HCT116 (cell line): Measurements from ENCODE around the gene PADI2. TPM values are rescaled to one million over a fixed set of nuclear protein-coding genes. Genes with fewer than 3 reads are reported as not detected.

ENCODE experiments used
- ATAC-seq: fragments of 200-7000 bp; cut with Tn5 transposase; 2 replicates; pipeline ENCODE4 v1.9.1; 2020; ENCODE audit warnings: mild to moderate bottlenecking, moderate library complexity
- BruUV-seq: library from RNA; stranded (reverse); fragments of 400-500 nt; replicated peaks from 2 replicates; lab custom pipeline; 2021; lab: Mats Ljungman, UMichigan
- CTCF ChIA-PET: fragments of 300-600 bp; sonication (Branson Sonifier 250); formaldehyde crosslinking; loops from one replicate; lab custom pipeline; 2021; ENCODE audit warnings: antibody characterized with exemption; lab: Charles Lee
- POLR2A ChIA-PET: fragments of 300-600, 350-600 bp; sonication (Branson Sonifier 250); formaldehyde crosslinking; loops from one replicate; lab custom pipeline; 2021; ENCODE audit warnings: antibody characterized with exemption; lab: Charles Lee
- RAD21 ChIA-PET, 2 experiments: fragments of 300-600 bp; sonication (Branson Sonifier 250); formaldehyde crosslinking; loops; one replicate each; lab custom pipeline; 2023; ENCODE audit warnings: low total read pairs in 2 of 2; ENCODE audit not compliant: uncharacterized antibody in 2 of 2, unreplicated experiment in 2 of 2, low non-redundant PET in 1 of 2; lab: Charles Lee
- DNase-seq: peaks from one replicate; pipeline ENCODE4 v3.0.0-alpha.2; 2010; ENCODE audit warnings: low read depth, low spot score
- H2AFZ ChIP-seq: fragments of 200-600 bp; shearing (Covaris generic), sonication (generic); 2 replicates; pipeline ENCODE4 v1.6.1; 2017; ENCODE audit warnings: low read depth, mixed run types, mixed read lengths, antibody characterized with exemption, low read length; ENCODE audit not compliant: poor library complexity, severe bottlenecking
- H3K27ac ChIP-seq: 2 replicates; pipeline ENCODE4 v1.5.1; 2012; ENCODE audit warnings: low read depth, low read length
- H3K27me3 ChIP-seq: fragments of 200-600 bp; sonication (generic); 2 replicates; pipeline ENCODE4 v1.6.1; 2016; ENCODE audit warnings: mixed run types, low read length, mixed read lengths; ENCODE audit not compliant: insufficient read depth
- H3K36me3 ChIP-seq, 2 experiments: fragments of 200-500 bp in 1 of 2; fragments of 200-600 bp in 1 of 2; sonication (Bioruptor generic) in 1 of 2; sonication (generic) in 1 of 2; 2 replicates each; pipeline versions ENCODE4 v1.5.1 to v1.6.1; 2014 to 2016; ENCODE audit warnings: low read length in 2 of 2, inconsistent platforms in 1 of 2, mixed read lengths in 1 of 2, mixed run types in 1 of 2; ENCODE audit not compliant: insufficient read depth in 2 of 2, control insufficient read depth in 1 of 2
- H3K4me1 ChIP-seq, 2 experiments: fragments of 200-600 bp in 1 of 2; sonication (generic) in 1 of 2; 2 replicates each; pipeline versions ENCODE4 v1.5.1 to v1.6.1; 2012 to 2017; ENCODE audit warnings: low read length in 2 of 2, inconsistent platforms in 1 of 2, mild to moderate bottlenecking in 1 of 2, mixed read lengths in 1 of 2, mixed run types in 1 of 2, moderate library complexity in 1 of 2; ENCODE audit not compliant: insufficient read depth in 2 of 2, control insufficient read depth in 1 of 2
- H3K4me2 ChIP-seq: fragments of 200-600 bp; sonication (generic); 2 replicates; pipeline ENCODE4 v1.6.1; 2017; ENCODE audit warnings: mixed run types, low read length, mixed read lengths
- H3K4me3 ChIP-seq, 2 experiments: fragments of 200-600 bp in 1 of 2; sonication (generic) in 1 of 2; replicated peaks in 1 of 2; 2 replicates each; pipeline ENCODE4 v1.5.1; 2011 to 2016; ENCODE audit warnings: low read length in 2 of 2, control low read depth in 1 of 2, low read depth in 1 of 2, mild to moderate bottlenecking in 1 of 2, mixed read lengths in 1 of 2, mixed run types in 1 of 2
- H3K79me2 ChIP-seq: fragments of 200-600 bp; sonication (generic); 2 replicates; pipeline ENCODE4 v1.6.1; 2017; ENCODE audit warnings: mild to moderate bottlenecking, mixed run types, low read length, moderate library complexity, mixed read lengths; ENCODE audit not compliant: insufficient read depth
- H3K9ac ChIP-seq: fragments of 200-600 bp; sonication (generic); 2 replicates; pipeline ENCODE4 v1.6.1; 2016; ENCODE audit warnings: low read length, mixed read lengths
- H3K9me2 ChIP-seq: fragments of 200-600 bp; sonication (generic), shearing (Covaris generic); 2 replicates; pipeline ENCODE4 v1.6.1; 2017; ENCODE audit warnings: mixed run types, mild to moderate bottlenecking, moderate library complexity; ENCODE audit not compliant: insufficient read depth
- H3K9me3 ChIP-seq, 2 experiments: fragments of 200-500 bp in 1 of 2; fragments of 200-600 bp in 1 of 2; sonication (Bioruptor generic) in 1 of 2; sonication (generic) in 1 of 2; 2 replicates each; pipeline ENCODE4 v1.6.1; 2014 to 2017; ENCODE audit warnings: low read length in 2 of 2, mixed read lengths in 2 of 2, inconsistent platforms in 1 of 2, low read depth in 1 of 2, mild to moderate bottlenecking in 1 of 2, mixed run types in 1 of 2, moderate library complexity in 1 of 2; ENCODE audit not compliant: control insufficient read depth in 1 of 2, insufficient read depth in 1 of 2
- H4K20me1 ChIP-seq: fragments of 200-600 bp; sonication (generic), shearing (Covaris generic); 2 replicates; pipeline ENCODE4 v1.6.1; 2017; ENCODE audit warnings: mixed run types, mild to moderate bottlenecking, moderate library complexity; ENCODE audit not compliant: insufficient read depth
- ATF3 ChIP-seq: IDR thresholded peaks from 2 replicates; pipeline ENCODE4 v1.6.1; 2012
- CEBPB ChIP-seq: IDR thresholded peaks from 2 replicates; pipeline ENCODE4 v1.6.1; 2012; ENCODE audit warnings: low read depth
- FOSL1 ChIP-seq: IDR thresholded peaks from 2 replicates; pipeline ENCODE4 v1.6.1; 2012; ENCODE audit warnings: low read depth
- JUND ChIP-seq: IDR thresholded peaks from 2 replicates; pipeline ENCODE4 v1.6.1; 2012
- RAD21 ChIP-seq: IDR thresholded peaks from 2 replicates; pipeline ENCODE4 v1.6.1; 2012; ENCODE audit warnings: low read depth, mild to moderate bottlenecking
- SP1 ChIP-seq: IDR thresholded peaks from 2 replicates; pipeline ENCODE4 v1.6.1; 2012; ENCODE audit warnings: low read depth
- TCF7L2 ChIP-seq: IDR thresholded peaks from 2 replicates; pipeline ENCODE4 v1.7.0; 2011; ENCODE audit warnings: borderline replicate concordance, inconsistent platforms; ENCODE audit not compliant: insufficient read depth, insufficient read length; ENCODE audit errors: extremely low read depth
- YY1 ChIP-seq: IDR thresholded peaks from 2 replicates; pipeline ENCODE4 v1.6.1; 2011; ENCODE audit warnings: low read length, low read depth, moderate library complexity, mild to moderate bottlenecking; ENCODE audit not compliant: insufficient replicate concordance; ENCODE audit errors: extremely low read depth
- ZBTB33 ChIP-seq: IDR thresholded peaks from 2 replicates; pipeline ENCODE4 v1.6.1; 2011; ENCODE audit warnings: mild to moderate bottlenecking, low read length, moderate library complexity; ENCODE audit not compliant: insufficient replicate concordance; ENCODE audit errors: extremely low read depth
- intact Hi-C: fragments of 100-400 bp; cut with micrococcal nuclease; formaldehyde crosslinking; loops from 2 replicates; pipeline ENCODE4 v1.10.0; 2022
- total RNA-seq: library from RNA; stranded (reverse); gene quantifications from one replicate; pipeline ENCODE4 v1.2.1, GENCODE V29; 2021; ENCODE audit not compliant: unreplicated experiment

The PADI2 gene
- total RNA-seq, 1 experiment from 2014 or later, result 2.7 TPM

- ChIA-PET RAD21 (no interaction called here), CTCF (no interaction called here), POLR2A (no interaction called here)
- no peak overlapping the region for H3K4me2 ChIP-seq
- H3K4me1 ChIP-seq, result no peaks in the 10 kb centered on the region
- intact Hi-C loops, result no loop called here
- BruUV-seq, result no TSS peak
- no peaks in the 10 kb centered on the region; a peak in 1 of 4 replicates for H3K9me3 ChIP-seq
- no peak overlapping the region for H2AFZ ChIP-seq
- no peak for TF ChIP-seq RAD21
- no peak for TF ChIP-seq YY1
- no peak for TF ChIP-seq JUND
- TF ChIP-seq SP1, result no peak
- no peak for TF ChIP-seq FOSL1
- TF ChIP-seq CEBPB, result no peak
- TF ChIP-seq TCF7L2, result no peak
- no peak for TF ChIP-seq ZBTB33
- TF ChIP-seq ATF3, result no peak
- no peak for DNase-seq
- no peak overlapping the region for H3K4me3 ChIP-seq
- H3K27me3 ChIP-seq, result no peaks in the 10 kb centered on the region
- no peak overlapping the region for H3K27ac ChIP-seq
- no peaks in the 10 kb centered on the region for H4K20me1 ChIP-seq
- H3K36me3 ChIP-seq, result no peaks in the 10 kb centered on the region
- no peaks in the 10 kb centered on the region for H3K9me2 ChIP-seq
- no peaks in the 10 kb centered on the region for H3K79me2 ChIP-seq
- no peak for ATAC-seq
- no peak overlapping the region for H3K9ac ChIP-seq
These were observed 40.0 kb downstream of the PADI2 start for GRCh38 chr1:17078991-17079868.
